Activated CD4-positive, alpha-beta T cell treated with anti-CD3 and anti-CD28 coated beads, Interleukin-2, amount 50 U/mL, for 16 hours (primary cell): Measurements from ENCODE around the gene COL6A5.

ENCODE experiments used
- DNase-seq: peaks from one replicate; pipeline ENCODE4 v3.0.0-alpha.2; 2020

COL6A5 gene

DNA sequence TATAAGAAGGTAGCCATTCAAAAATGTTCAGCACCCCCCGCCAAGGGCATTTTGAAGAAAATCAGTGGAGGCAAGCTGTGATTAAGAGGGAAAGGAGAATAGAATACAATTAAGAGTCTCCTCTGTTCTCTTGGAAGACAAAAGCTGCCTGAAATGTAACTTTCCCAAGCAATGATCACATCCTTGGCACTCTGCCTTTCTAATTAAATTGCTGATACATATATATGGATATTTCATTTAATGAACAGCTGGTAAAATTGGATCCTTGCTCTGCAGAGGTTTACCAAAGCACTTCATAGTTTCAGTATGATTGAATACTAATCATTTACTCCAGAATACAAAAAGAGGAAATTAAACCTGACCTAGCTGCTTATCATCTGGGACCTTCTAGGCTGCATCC is 182.0 kb downstream of the COL6A5 start:
- no peak for DNase-seq

DNA sequence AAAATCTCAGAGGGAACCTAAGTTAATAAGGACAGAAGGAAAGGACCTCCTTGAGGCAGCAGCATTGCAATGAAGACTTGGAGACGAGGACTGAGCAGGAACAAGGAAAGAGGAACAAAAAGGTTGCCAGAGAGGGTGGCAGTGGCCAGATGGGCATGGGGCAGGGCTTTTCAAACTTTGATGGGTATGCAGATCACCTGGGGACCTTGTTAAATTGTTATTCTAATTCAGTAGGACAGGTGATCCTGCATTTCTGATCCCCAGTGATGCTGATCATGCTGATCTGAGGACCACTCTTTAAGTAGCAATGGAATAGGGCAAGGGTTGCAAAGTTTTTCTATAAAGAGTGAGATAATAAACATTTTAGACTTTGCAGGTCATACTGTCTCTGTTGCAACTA is 182.6 kb downstream of the COL6A5 start:
- no peak for DNase-seq

DNA sequence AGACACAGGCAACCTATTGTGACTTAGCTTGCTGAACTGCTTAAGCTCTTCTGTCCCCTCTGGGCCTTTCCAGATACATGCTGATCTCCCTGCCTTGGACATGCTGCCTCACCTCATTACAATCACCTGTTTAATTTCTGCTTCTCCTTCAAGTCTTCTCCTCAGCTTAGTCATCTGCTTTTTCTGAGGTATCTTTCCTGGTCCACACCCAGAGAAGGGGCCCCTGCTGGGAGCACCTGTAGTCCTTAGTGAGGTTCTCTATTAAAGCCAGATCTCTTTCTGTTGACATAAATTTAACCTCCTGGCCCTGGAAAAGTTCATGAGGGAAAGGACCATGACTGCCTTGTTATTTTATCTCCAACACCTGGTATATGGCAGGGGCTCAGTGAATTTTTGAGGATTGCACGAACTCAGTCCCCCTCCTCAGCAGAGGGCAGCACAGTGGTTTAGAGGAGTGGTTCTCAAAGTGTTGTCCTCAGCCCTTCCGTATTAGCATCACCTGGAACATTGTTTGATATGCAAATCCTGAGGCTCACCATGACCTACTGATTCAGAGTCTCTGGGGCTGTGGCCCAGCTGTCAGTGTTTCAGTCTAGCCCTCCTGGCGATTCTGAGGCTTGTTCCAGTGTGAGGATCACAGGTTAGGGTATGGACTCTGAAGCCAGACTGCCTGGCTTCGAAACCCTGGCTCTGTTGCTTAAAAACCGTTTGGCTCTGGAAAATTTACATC is 184.2 kb downstream of the COL6A5 start:
- no peak for DNase-seq

DNA sequence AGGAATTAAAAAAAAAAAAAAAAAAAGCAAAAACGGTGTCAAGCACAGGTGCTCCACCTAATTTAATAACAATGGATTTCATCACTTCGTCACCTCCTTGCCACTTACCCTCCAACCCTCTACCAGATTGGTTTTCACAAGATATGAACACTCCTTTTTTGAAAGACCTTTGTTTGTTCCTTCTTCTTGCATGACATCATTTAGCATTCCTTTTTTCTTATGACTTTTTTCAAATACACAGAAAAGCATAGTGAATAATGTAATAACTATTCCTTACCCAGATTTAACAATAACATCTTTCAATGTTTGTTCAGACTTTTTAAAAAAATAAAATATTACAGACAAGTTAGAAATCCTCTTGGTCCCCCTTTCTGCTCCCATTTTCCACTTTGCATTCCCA is 187.8 kb downstream of the COL6A5 start:
- no peak for DNase-seq
